Tibial artery (tissue), 4 donors: ENCODE data around the gene EGF.

Source experiments
- DNase-seq, 2 donors: peaks; one replicate each; pipeline ENCODE4 v3.0.0-alpha.2; 2019
- H3K27ac ChIP-seq, 2 donors: fragments of 200-600 bp; sonication (generic) in 1 of 2; 1 replicate in 1 of 2; 2 replicates in 1 of 2; pipeline ENCODE4 v1.5.1; 2018 to 2019; ENCODE audit warnings: mild to moderate bottlenecking in 1 of 2
- H3K27me3 ChIP-seq, 2 donors: fragments of 200-600 bp; sonication (generic) in 1 of 2; one replicate each; pipeline versions ENCODE4 v1.5.1 to v1.6.0; 2016 to 2019
- H3K36me3 ChIP-seq, 3 donors: fragments of 200-600 bp; sonication (generic) in 2 of 3; one replicate each; pipeline ENCODE4 v1.5.1; 2016 to 2019; ENCODE audit warnings: mild to moderate bottlenecking in 2 of 3
- H3K4me1 ChIP-seq, 4 donors: fragments of 200-600 bp; sonication (generic) in 2 of 4; 1 replicate in 3 of 4; 2 replicates in 1 of 4; pipeline ENCODE4 v1.5.1; 2016 to 2019
- H3K4me3 ChIP-seq, 2 donors: fragments of 200-600 bp; sonication (generic) in 1 of 2; 1 replicate in 1 of 2; 2 replicates in 1 of 2; pipeline ENCODE4 v1.5.1; 2018 to 2019; ENCODE audit warnings: mild to moderate bottlenecking in 2 of 2
- H3K9me3 ChIP-seq, 3 donors: fragments of 200-600 bp; sonication (generic) in 1 of 3; one replicate each; pipeline ENCODE4 v1.5.1; 2016 to 2019
- intact Hi-C: fragments of 100-400 bp; cut with DNase I; formaldehyde crosslinking; loops from one replicate; pipeline ENCODE4 v1.15.0; 2023; ENCODE audit warnings: low total_unique reads
- TF ChIP-seq, protein P1 (sequence below), 2 experiments: fragments of 200-600 bp in 1 of 2; fragments of 450-650 bp in 1 of 2; IDR thresholded peaks; one replicate each; pipeline ENCODE4 v1.5.1; 2017 to 2019; ENCODE audit warnings: antibody characterized with exemption in 2 of 2, mild to moderate bottlenecking in 1 of 2, moderate library complexity in 1 of 2

Gene EGF

DNA sequence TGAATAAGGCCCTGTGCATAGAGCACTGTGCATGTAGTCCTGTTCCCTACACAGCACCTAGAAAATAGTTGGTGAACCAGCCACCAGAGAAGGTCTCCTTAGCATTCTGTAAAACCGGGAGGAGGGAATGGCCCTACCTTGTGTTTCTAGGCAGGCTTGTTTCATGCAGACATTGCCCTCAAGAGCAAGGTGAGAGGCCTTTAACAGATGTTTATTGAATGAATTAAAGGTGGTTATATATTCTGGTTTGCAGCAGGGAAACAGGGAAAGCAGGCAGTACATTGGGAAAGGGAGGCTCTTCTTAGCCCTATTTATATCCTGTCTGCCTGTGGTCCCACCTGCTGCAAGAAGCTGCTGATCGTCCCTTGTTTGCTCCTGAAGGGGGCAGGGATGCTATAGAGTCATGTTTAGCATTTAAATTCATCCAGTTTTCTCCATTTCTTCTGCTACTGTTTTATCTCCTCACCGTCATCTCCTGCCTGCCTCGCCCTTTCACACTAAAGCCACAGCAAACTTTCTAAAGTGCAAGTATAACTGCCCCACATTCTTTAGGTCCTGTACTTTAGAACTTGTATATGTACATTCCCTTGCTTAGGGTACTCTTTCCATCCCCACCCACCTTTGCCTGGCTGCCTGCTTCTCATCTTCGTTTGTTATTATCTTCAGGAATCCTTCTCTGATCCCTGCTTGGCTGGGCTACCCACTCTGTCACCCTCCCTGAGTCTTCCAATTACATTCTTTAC lies 60.3 kb downstream of the EGF start:
- Histone ChIP-seq H3K27ac (no peak overlapping the region), H3K36me3 (no peaks in the 10 kb centered on the region), H3K9me3 (no peaks in the 10 kb centered on the region), H3K4me1 (no peaks in the 10 kb centered on the region), H3K4me3 (no peak overlapping the region), H3K27me3 (peaks cover 0 to 5% of the 10 kb centered on the region in 2 donors)
- DNase-seq, result no peak
- TF ChIP-seq, protein P1, sequence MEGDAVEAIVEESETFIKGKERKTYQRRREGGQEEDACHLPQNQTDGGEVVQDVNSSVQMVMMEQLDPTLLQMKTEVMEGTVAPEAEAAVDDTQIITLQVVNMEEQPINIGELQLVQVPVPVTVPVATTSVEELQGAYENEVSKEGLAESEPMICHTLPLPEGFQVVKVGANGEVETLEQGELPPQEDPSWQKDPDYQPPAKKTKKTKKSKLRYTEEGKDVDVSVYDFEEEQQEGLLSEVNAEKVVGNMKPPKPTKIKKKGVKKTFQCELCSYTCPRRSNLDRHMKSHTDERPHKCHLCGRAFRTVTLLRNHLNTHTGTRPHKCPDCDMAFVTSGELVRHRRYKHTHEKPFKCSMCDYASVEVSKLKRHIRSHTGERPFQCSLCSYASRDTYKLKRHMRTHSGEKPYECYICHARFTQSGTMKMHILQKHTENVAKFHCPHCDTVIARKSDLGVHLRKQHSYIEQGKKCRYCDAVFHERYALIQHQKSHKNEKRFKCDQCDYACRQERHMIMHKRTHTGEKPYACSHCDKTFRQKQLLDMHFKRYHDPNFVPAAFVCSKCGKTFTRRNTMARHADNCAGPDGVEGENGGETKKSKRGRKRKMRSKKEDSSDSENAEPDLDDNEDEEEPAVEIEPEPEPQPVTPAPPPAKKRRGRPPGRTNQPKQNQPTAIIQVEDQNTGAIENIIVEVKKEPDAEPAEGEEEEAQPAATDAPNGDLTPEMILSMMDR (IDR thresholded peaks at IDR 0.05), result no peak
- intact Hi-C loops, result no loop called here

- TF ChIP-seq, protein P1 (IDR thresholded peaks at IDR 0.05), result no peak
- intact Hi-C loops, result no loop called here
These were observed 60.8 kb downstream of the EGF start for GRCh38 chr4:109973529-109973905.

DNA sequence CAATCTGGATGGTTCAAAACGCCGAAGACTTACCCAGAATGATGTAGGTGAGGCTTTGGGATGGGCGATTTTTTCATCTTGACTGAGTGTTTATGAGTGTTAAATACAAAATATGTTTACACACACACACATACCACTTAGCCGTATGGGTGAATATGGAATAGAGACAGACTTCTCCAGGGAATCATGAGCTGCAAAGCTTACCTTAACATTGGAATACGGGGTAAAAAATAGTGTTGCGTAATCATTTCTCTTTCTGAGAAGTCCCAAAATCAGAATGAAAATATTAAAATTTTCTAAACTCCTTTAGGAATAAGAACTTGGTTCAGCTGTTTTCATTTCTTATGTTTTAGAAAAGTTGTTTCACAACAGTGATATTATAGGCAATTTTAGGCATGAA lies 63.5 kb downstream of the EGF start:
- H3K27ac ChIP-seq, result no peak overlapping the region
- no peaks in the 10 kb centered on the region for H3K4me1 ChIP-seq
- H3K36me3 ChIP-seq, result no peaks in the 10 kb centered on the region
- peaks cover 0 to 3% of the 10 kb centered on the region in 2 donors for H3K27me3 ChIP-seq
- H3K4me3 ChIP-seq, result no peak overlapping the region
- intact Hi-C loops, result loop anchor here (5.0 kb wide), 1 partner anchor 554 kb away; no protein-coding TSS in a partner anchor
- DNase-seq, result no peak
- TF ChIP-seq, protein P1 (IDR thresholded peaks at IDR 0.05), result no peak
- H3K9me3 ChIP-seq, result no peaks in the 10 kb centered on the region

More at GRCh38 chr4:109973529-109973905, 60.8 kb downstream of the EGF start:
- DNase-seq, result no peak
- no peaks in the 10 kb centered on the region for H3K36me3 ChIP-seq
- H3K27ac ChIP-seq, result no peak overlapping the region
- no peaks in the 10 kb centered on the region for H3K9me3 ChIP-seq
- H3K27me3 ChIP-seq, result peaks cover 0 to 2% of the 10 kb centered on the region in 2 donors
- H3K4me1 ChIP-seq, result no peaks in the 10 kb centered on the region
- no peak overlapping the region for H3K4me3 ChIP-seq

DNA sequence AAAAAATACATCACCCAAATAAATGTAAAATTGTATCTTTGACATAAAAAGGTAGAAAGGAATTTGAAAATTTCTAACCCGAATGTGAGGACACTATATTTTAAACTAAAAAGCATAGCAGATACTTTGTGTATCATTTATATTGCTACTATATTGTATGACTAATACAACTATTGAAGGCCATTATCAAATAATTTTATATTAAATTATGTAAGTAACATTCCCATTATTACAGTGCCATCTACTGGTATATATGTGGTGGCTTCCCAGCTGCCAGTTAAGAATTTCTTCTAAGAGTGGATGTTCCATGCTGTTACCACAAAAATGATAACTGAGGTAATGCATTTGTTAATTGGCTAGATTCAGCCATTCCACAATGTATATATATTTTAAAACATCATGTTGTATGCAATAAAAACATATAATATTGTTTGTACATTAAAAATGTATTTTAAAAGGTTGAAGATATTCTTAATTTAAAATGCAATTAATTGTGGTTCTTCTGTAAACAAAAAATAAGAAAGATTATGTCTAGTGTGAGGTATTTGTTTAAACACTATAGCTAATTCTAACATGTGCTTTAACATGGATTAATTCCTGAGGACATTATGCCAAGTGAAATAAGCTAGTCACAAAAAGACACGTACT lies 65.3 kb downstream of the EGF start:
- H3K27me3 ChIP-seq, result peaks cover 0 to 3% of the 10 kb centered on the region in 2 donors
- TF ChIP-seq, protein P1 (IDR thresholded peaks at IDR 0.05), result peak; percentile 26 to 45
- intact Hi-C loops, result loop anchor here (5.0 kb wide), 1 partner anchor 556 kb away; no protein-coding TSS in a partner anchor
- DNase-seq, result no peak
- no peaks in the 10 kb centered on the region for H3K4me1 ChIP-seq
- no peaks in the 10 kb centered on the region for H3K9me3 ChIP-seq
- H3K36me3 ChIP-seq, result no peaks in the 10 kb centered on the region
- no peak overlapping the region for H3K4me3 ChIP-seq
- H3K27ac ChIP-seq, result no peak overlapping the region

DNA sequence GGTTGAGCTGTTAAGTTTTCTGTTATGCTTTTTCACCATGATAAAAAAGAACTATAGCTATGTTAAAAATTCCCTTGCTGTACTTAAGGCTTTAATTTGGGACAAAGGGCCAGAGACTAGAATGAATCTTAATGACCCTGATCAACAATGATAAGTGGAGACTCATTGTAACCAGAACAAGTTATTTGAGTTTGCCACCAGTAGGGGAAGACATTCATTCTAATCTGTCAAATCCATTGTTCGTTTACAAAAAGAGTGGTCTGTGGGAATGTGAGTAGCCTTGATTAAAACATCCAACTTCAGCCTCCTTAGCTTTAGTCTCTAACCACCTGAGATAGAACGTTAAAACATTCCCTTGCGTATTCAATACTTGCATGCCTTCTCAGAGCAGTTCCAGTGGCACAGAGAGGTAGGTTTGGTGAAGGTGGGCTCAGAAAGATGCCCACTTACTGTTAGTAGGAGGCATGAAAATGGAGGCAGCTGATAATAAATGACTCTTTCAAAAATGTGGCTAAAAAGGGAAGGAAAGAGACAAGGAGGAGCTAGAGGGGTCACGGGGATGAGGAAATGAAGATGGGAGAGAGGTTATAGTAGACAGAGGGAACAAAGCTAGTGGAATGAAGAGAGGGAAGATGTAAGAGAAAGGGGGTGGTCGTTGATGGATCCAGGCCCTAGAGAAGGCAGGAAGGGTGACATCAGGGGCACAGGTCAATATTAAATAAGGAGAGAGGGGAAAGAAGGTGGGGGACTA lies 66.2 kb downstream of the EGF start:
- TF ChIP-seq, protein P1 (IDR thresholded peaks at IDR 0.05), result no peak
- H3K9me3 ChIP-seq, result no peaks in the 10 kb centered on the region
- H3K4me1 ChIP-seq, result no peaks in the 10 kb centered on the region
- peaks cover 0 to 3% of the 10 kb centered on the region in 2 donors for H3K27me3 ChIP-seq
- no peak for DNase-seq
- no peak overlapping the region for H3K27ac ChIP-seq
- H3K4me3 ChIP-seq, result no peak overlapping the region
- intact Hi-C loops, result loop anchor here (5.0 kb wide), 1 partner anchor 557 kb away; no protein-coding TSS in a partner anchor
- H3K36me3 ChIP-seq, result no peaks in the 10 kb centered on the region
